ENCODE measurements around the gene SLC9A3. TPM values are rescaled to one million over a fixed set of nuclear protein-coding genes. Genes with fewer than 3 reads are reported as not detected.
"Not testable (repeated sequence)": the region's sequence is repeated elsewhere in the genome, so short reads cannot be mapped to it uniquely, and the experiment has no call there.

SLC9A3 gene
- total and polyA plus RNA-seq, 5 experiments from 2014 or later: 0.98 to 3.3 (median 2.4) TPM

- no peaks in the 10 kb centered on the region for H3K9me3 Mint-ChIP-seq
- H3K4me3 Mint-ChIP-seq: peak overlapping the region in 8 of 10 donors; percentile 10 to 83 (median 49)
- peak overlapping the region in 1 of 10 donors; percentile 22 for H3K27ac Mint-ChIP-seq
- DNase-seq (no peak), ATAC-seq (no peak)
- H3K4me1 Mint-ChIP-seq: peaks cover 13 to 27% (median 18%) of the 10 kb centered on the region in 4 donors
- H3K36me3 Mint-ChIP-seq: no peaks in the 10 kb centered on the region
- POLR2A ChIA-PET: no interaction called here
- H3K27me3 Mint-ChIP-seq: peaks cover 2 to 47% (median 12%) of the 10 kb centered on the region in 5 donors
Observed at GRCh38 chr5:475704-476101, 48.5 kb downstream of the SLC9A3 start.

- H3K36me3 Mint-ChIP-seq: peaks cover 0 to 4% (median 0%) of the 10 kb centered on the region in 3 donors
- H3K27me3 Mint-ChIP-seq: peaks cover 2 to 43% (median 10%) of the 10 kb centered on the region in 5 donors
- peak in 3 of 10 donors; percentile 13 to 59 (median 18) for DNase-seq
- POLR2A ChIA-PET: no interaction called here
- H3K27ac Mint-ChIP-seq: peak overlapping the region in 1 of 10 donors; percentile 22
- H3K4me1 Mint-ChIP-seq: peaks cover 13 to 27% (median 24%) of the 10 kb centered on the region in 4 donors
- no peak for ATAC-seq
- no peaks in the 10 kb centered on the region for H3K9me3 Mint-ChIP-seq
- peak overlapping the region; percentile 57 to 85 (median 74) for H3K4me3 Mint-ChIP-seq
Observed at GRCh38 chr5:474840-475661, 49.2 kb downstream of the SLC9A3 start.

GRCh38 chr5:474232-474839 lies 49.9 kb downstream of the SLC9A3 start:
- peaks cover 0 to 38% (median 8%) of the 10 kb centered on the region in 5 donors for H3K27me3 Mint-ChIP-seq
- H3K9me3 Mint-ChIP-seq, ATAC-seq, H3K36me3 Mint-ChIP-seq, DNase-seq: not testable (repeated sequence)
- peak overlapping the region; percentile 57 to 92 (median 84) for H3K4me3 Mint-ChIP-seq
- H3K27ac Mint-ChIP-seq: peak overlapping the region in 2 of 10 donors; percentile 65 to 73
- H3K4me1 Mint-ChIP-seq: peaks cover 13 to 31% (median 27%) of the 10 kb centered on the region in 4 donors
- POLR2A ChIA-PET: interaction anchor here (0.9 to 3.4 kb wide), 3 partner anchors 10 to 138 kb away, joined by 3 to 15 read pairs (median 5); partner anchors contain the start of gene CEP72

GRCh38 chr5:473551-474192 lies 50.6 kb downstream of the SLC9A3 start:
- Mint-ChIP-seq H3K27me3 (peaks cover 0 to 38% (median 8%) of the 10 kb centered on the region in 5 donors), H3K27ac (peak overlapping the region in 8 of 10 donors; percentile 13 to 79 (median 71)), H3K36me3 (peaks cover 0 to 8% (median 0%) of the 10 kb centered on the region in 3 donors), H3K9me3 (no peaks in the 10 kb centered on the region), H3K4me3 (peak overlapping the region; percentile 83 to 98 (median 87)), H3K4me1 (peaks cover 13 to 31% (median 27%) of the 10 kb centered on the region in 4 donors)
- ATAC-seq (peak; percentile 5 to 18), DNase-seq (peak in 4 of 10 donors; percentile 9 to 66 (median 46))
- POLR2A ChIA-PET: interaction anchor here (0.5 to 3.4 kb wide), 5 partner anchors 10 to 419 kb away, joined by 3 to 15 read pairs (median 5); partner anchors contain the start of genes BRD9, CEP72 and TRIP13

GRCh38 chr5:472656-473550 lies 51.3 kb downstream of the SLC9A3 start:
- peaks cover 0 to 8% (median 0%) of the 10 kb centered on the region in 3 donors for H3K36me3 Mint-ChIP-seq

DNA sequence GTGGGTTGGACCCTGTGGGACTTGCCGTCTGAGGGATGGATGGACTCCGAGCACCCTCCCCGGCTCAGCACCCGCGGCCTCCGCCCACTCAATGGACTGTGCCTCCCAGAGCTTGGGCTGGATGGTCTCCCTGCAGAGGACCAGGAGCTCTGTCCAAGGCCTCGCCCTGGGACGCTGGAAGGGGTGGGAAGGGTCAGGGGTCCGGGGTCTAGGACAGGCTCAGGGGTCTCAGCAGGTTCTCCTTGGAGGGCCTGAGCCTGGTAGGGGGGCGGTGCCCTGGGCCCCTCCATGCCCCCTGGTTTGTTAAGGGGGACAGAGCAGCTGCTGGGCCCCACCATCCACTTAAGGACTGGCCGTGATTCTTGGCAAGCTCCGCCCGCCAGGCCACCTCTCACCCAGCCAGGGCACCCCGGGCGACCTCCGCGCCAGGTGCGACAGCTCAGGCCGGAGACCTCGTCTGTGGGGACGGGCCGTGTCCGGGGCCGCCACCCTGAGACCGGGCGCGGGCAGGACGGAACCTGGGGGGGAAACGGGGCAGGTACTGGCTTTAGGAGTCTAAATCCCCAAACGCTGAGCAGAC lies 52.1 kb downstream of the SLC9A3 start:
- ATAC-seq (no peak), DNase-seq (peak in 3 of 10 donors; percentile 9 to 68 (median 9))
- POLR2A ChIA-PET: interaction anchor here (0.7 to 3.4 kb wide), 10 partner anchors 8 to 565 kb away, joined by 3 to 15 read pairs (median 4); partner anchors contain the start of genes BRD9, CEP72 and TRIP13
- peak overlapping the region; percentile 75 to 89 (median 84) for H3K4me3 Mint-ChIP-seq
- H3K4me1 Mint-ChIP-seq: peaks cover 13 to 31% (median 27%) of the 10 kb centered on the region in 4 donors
- H3K36me3 Mint-ChIP-seq: peaks cover 0 to 8% (median 0%) of the 10 kb centered on the region in 3 donors
- no peaks in the 10 kb centered on the region for H3K9me3 Mint-ChIP-seq
- H3K27ac Mint-ChIP-seq: peak overlapping the region; percentile 69 to 92 (median 86)
- peaks cover 0 to 30% (median 3%) of the 10 kb centered on the region in 5 donors for H3K27me3 Mint-ChIP-seq

More at GRCh38 chr5:472656-473550, 51.3 kb downstream of the SLC9A3 start:
- H3K4me3 Mint-ChIP-seq: peak overlapping the region; percentile 75 to 89 (median 84)
- H3K9me3 Mint-ChIP-seq: no peaks in the 10 kb centered on the region
- DNase-seq: peak; percentile 80 to 98 (median 90)
- peak; percentile 82 to 84 for ATAC-seq
- peak overlapping the region in 6 of 10 donors; percentile 61 to 92 (median 82) for H3K27ac Mint-ChIP-seq
- POLR2A ChIA-PET: interaction anchor here (0.5 to 3.4 kb wide), 11 partner anchors 9 to 420 kb away, joined by 3 to 15 read pairs (median 5); partner anchors contain the start of genes BRD9, CEP72 and TRIP13
- peaks cover 13 to 31% (median 27%) of the 10 kb centered on the region in 4 donors for H3K4me1 Mint-ChIP-seq
- H3K27me3 Mint-ChIP-seq: peaks cover 0 to 37% (median 8%) of the 10 kb centered on the region in 5 donors

DNA sequence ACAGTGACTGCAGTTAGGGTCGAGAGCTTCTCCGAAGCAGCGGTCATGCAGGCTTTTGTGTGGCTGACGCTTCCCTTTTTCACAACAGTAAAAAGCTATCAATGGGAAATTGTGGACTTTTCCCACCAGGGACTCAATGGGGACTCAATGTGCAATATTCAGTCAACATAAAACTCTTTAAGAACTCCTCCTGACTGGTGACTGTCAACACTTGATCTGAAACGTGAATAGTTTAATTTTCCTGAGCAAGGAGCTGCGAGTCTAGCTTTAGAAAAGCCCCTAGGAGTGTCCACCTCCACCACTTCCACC lies 52.5 kb downstream of the SLC9A3 start:
- H3K4me3 Mint-ChIP-seq: peak overlapping the region; percentile 75 to 89 (median 84)
- ATAC-seq: no peak
- no peak for DNase-seq
- peaks cover 0 to 10% (median 0%) of the 10 kb centered on the region in 3 donors for H3K36me3 Mint-ChIP-seq
- H3K27me3 Mint-ChIP-seq: peaks cover 0 to 25% (median 3%) of the 10 kb centered on the region in 5 donors
- POLR2A ChIA-PET: interaction anchor here (0.7 to 3.4 kb wide), 7 partner anchors 8 to 566 kb away, joined by 3 to 15 read pairs (median 5); partner anchors contain the start of gene CEP72
- H3K27ac Mint-ChIP-seq: peak overlapping the region; percentile 69 to 92 (median 86)
- no peaks in the 10 kb centered on the region for H3K9me3 Mint-ChIP-seq
- H3K4me1 Mint-ChIP-seq: peaks cover 13 to 31% (median 27%) of the 10 kb centered on the region in 4 donors

GRCh38 chr5:470961-471749 lies 53.1 kb downstream of the SLC9A3 start:
- ATAC-seq (no peak), DNase-seq (peak in 2 of 10 donors; percentile 3 to 60)
- POLR2A ChIA-PET: interaction anchor here (1.3 to 3.4 kb wide), 5 partner anchors 7 to 141 kb away, joined by 5 to 15 read pairs (median 6); partner anchors contain the start of gene CEP72
- peak overlapping the region; percentile 75 to 89 (median 84) for H3K4me3 Mint-ChIP-seq
- peaks cover 0 to 20% (median 3%) of the 10 kb centered on the region in 5 donors for H3K27me3 Mint-ChIP-seq
- peaks cover 13 to 36% (median 29%) of the 10 kb centered on the region in 4 donors for H3K4me1 Mint-ChIP-seq
- H3K9me3 Mint-ChIP-seq: no peaks in the 10 kb centered on the region
- peak overlapping the region; percentile 34 to 92 (median 86) for H3K27ac Mint-ChIP-seq
- H3K36me3 Mint-ChIP-seq: peaks cover 0 to 10% (median 0%) of the 10 kb centered on the region in 3 donors

DNA sequence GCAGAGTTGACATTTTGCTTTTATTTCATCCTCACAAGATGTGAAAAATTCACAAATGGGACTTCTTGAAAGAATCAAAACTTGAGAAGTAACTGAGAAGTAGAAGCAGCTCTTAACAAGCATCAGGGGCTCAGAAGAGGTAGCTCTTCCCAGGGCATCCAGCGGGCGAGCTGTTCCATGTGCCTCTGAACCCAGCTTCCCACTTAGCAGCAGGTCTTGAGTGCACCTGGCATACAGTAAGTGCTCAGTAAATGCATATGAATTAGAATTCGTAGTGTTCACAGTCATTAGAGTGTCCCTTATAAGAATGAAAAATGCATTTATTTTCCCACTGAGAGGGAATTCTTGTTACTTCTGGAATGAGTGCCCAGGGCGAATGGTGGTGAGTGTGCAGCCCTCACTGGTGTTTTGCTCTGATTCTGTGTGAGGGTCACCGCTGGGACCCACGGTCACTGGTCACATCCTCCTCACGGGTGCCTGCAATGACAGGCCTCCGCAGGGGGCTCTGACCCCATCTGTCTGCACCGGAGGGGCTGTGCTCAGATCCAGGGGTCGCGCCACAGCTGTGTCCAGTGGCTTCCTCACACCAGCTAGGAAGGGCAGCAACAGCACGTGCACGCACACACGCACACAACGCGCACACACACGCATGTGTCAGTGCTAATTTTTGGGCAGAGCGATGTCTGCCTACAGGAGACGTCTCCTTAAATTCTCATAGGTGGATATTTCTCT lies 54.3 kb downstream of the SLC9A3 start:
- no peak for ATAC-seq

More for the DNA sequence above, 54.3 kb downstream of the SLC9A3 start:
- peak overlapping the region in 6 of 10 donors; percentile 11 to 85 (median 31) for H3K27ac Mint-ChIP-seq
- H3K4me1 Mint-ChIP-seq: peaks cover 11 to 40% (median 31%) of the 10 kb centered on the region in 4 donors
- H3K27me3 Mint-ChIP-seq: peaks cover 0 to 9% (median 2%) of the 10 kb centered on the region in 5 donors
- no peaks in the 10 kb centered on the region for H3K9me3 Mint-ChIP-seq
- DNase-seq: peak in 2 of 10 donors; percentile 2 to 32
- H3K36me3 Mint-ChIP-seq: peaks cover 0 to 10% (median 0%) of the 10 kb centered on the region in 3 donors
- peak overlapping the region in 4 of 10 donors; percentile 11 to 48 (median 30) for H3K4me3 Mint-ChIP-seq
- POLR2A ChIA-PET: no interaction called here

Measured in naive thymus-derived CD8-positive, alpha-beta T cell (primary cell).